ENCODE data around the gene PDZD11.

PDZD11 gene

DNA sequence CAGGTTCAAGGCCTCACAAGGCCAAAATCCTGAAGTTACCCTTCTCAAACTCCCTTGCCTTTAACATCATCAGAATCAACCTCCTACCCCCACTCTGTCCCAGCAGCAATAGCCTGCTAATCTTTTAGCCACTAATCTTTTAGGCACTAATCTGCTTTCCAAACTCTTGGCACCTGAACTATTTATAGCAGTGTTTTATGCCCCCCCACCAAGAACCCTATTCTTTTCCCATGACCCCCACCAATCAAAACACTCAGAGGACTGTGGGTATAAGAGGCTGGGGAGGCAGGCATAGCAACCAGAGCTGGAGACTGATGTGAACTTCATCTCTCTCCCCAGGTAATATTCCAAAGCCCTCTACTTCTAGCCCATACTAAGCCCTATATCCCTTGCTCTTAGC, 21.7 kb downstream of the PDZD11 start, which contains the start of gene ARR3:
Gene ARR3 (plus strand): TSS at position 301 of the 400 bp plus-strand sequence. CDS start 1,052 bp downstream, outside the sequence.
- no peaks in the 10 kb centered on the region for H3K27me3 ChIP-seq (ENCODE audit: insufficient read depth, low read depth, severe bottlenecking)
- TF ChIP-seq, protein P1, sequence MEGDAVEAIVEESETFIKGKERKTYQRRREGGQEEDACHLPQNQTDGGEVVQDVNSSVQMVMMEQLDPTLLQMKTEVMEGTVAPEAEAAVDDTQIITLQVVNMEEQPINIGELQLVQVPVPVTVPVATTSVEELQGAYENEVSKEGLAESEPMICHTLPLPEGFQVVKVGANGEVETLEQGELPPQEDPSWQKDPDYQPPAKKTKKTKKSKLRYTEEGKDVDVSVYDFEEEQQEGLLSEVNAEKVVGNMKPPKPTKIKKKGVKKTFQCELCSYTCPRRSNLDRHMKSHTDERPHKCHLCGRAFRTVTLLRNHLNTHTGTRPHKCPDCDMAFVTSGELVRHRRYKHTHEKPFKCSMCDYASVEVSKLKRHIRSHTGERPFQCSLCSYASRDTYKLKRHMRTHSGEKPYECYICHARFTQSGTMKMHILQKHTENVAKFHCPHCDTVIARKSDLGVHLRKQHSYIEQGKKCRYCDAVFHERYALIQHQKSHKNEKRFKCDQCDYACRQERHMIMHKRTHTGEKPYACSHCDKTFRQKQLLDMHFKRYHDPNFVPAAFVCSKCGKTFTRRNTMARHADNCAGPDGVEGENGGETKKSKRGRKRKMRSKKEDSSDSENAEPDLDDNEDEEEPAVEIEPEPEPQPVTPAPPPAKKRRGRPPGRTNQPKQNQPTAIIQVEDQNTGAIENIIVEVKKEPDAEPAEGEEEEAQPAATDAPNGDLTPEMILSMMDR (IDR thresholded peaks at IDR 0.05; ENCODE audit: low read depth, low read length): no peak
- H3K36me3 ChIP-seq: no peaks in the 10 kb centered on the region
- H3K9me3 ChIP-seq (ENCODE audit: severe bottlenecking): no peaks in the 10 kb centered on the region
- H3K27ac ChIP-seq: peak within 1 kb of the TSS; percentile 84
- peak; percentile 65 for DNase-seq
- H3K4me3 ChIP-seq (ENCODE audit: low read depth, low read length): peak within 1 kb of the TSS; percentile 23

DNA sequence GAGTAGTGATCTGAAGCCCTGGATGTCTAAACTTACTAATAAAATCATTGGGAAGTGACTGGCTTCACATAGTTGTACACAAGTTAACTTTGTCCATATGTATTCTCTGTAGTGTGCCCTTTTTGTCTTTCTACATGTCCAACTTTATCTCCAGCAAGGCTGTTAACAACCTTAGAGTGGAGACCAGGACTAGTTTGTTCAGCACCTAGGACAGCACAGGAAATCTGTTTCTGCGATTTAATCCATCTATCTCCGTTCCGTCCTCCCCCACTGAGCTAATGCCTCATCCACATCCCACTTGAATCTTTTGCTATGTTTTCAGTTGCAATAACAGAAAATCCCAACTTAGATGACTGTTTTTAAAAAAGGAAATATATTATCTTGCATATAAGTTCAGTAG, 24.9 kb downstream of the PDZD11 start:
- Histone ChIP-seq H3K9me3 (ENCODE audit: severe bottlenecking) (no peaks in the 10 kb centered on the region), H3K36me3 (no peaks in the 10 kb centered on the region), H3K4me3 (ENCODE audit: low read depth, low read length) (no peak overlapping the region), H3K27ac (no peak overlapping the region; the same call in 1 of the 2 replicates), H3K27me3 (ENCODE audit: insufficient read depth, low read depth, severe bottlenecking) (no peaks in the 10 kb centered on the region)
- TF ChIP-seq, protein P1 (IDR thresholded peaks at IDR 0.05; ENCODE audit: low read depth, low read length): no peak
- no peak for DNase-seq

- H3K4me3 ChIP-seq (ENCODE audit: low read depth, low read length): no peak overlapping the region
- no peaks in the 10 kb centered on the region for H3K36me3 ChIP-seq
- H3K9me3 ChIP-seq (ENCODE audit: severe bottlenecking): no peaks in the 10 kb centered on the region
- peak; percentile 80 for DNase-seq
- TF ChIP-seq, protein P1 (IDR thresholded peaks at IDR 0.05; ENCODE audit: low read depth, low read length): peak; percentile 87
- H3K27me3 ChIP-seq (ENCODE audit: insufficient read depth, low read depth, severe bottlenecking): no peaks in the 10 kb centered on the region
- no peak overlapping the region for H3K27ac ChIP-seq
Measured at GRCh38 chrX:70262952-70263567, 26.7 kb downstream of the PDZD11 start.

DNA sequence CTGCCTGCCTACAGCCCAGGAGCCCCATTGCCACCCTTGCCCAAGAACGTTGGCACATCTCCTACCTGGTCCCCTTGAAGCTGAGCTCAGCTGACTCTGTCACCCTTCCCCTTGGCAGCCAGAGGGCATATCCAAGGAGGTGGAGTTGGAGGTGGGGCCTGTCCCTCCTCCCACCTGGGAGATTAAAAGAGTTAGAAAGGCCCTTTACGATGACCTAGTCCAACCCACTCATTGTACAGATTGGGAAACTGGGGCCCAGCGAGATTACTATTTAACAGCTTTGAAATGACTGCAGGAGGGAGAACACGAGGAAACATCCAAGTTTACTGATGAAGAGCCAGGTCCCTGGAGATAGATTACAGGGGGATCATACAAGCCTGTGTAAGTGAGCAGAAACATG, 29.6 kb downstream of the PDZD11 start, which contains the start of gene P2RY4:
Gene P2RY4 (minus strand): TSS at position 101 of the 400 bp plus-strand sequence. CDS start 580 bp downstream, outside the sequence.
- no peaks in the 10 kb centered on the region for H3K36me3 ChIP-seq
- no peak within 1 kb of the TSS for H3K27ac ChIP-seq
- TF ChIP-seq, protein P1 (IDR thresholded peaks at IDR 0.05; ENCODE audit: low read depth, low read length): no peak
- no peaks in the 10 kb centered on the region for H3K27me3 ChIP-seq (ENCODE audit: insufficient read depth, low read depth, severe bottlenecking)
- no peak within 1 kb of the TSS for H3K4me3 ChIP-seq (ENCODE audit: low read depth, low read length)
- H3K9me3 ChIP-seq (ENCODE audit: severe bottlenecking): no peaks in the 10 kb centered on the region
- DNase-seq: no peak

GRCh38 chrX:70257423-70258288, 32.1 kb downstream of the PDZD11 start:
- no peak for DNase-seq
- no peak overlapping the region for H3K27ac ChIP-seq
- no peaks in the 10 kb centered on the region for H3K9me3 ChIP-seq (ENCODE audit: severe bottlenecking)
- TF ChIP-seq, protein P1 (IDR thresholded peaks at IDR 0.05; ENCODE audit: low read depth, low read length): no peak
- H3K27me3 ChIP-seq (ENCODE audit: insufficient read depth, low read depth, severe bottlenecking): no peaks in the 10 kb centered on the region
- no peak overlapping the region for H3K4me3 ChIP-seq (ENCODE audit: low read depth, low read length)
- H3K36me3 ChIP-seq: no peaks in the 10 kb centered on the region
